Transverse colon (tissue), 4 donors: Measurements from ENCODE around the gene TOP2A. TPM values are rescaled to one million over a fixed set of nuclear protein-coding genes. Genes with fewer than 3 reads are reported as not detected.
A peak's percentile ranks its signal among the peaks of the same experiment; 100 is the strongest.

Source experiments
- DNase-seq: peaks from one replicate; pipeline ENCODE4 v3.0.0-alpha.2; 2019
- H3K27ac ChIP-seq, 4 donors: fragments of 200-600 bp; sonication (generic); 2 replicates each; pipeline ENCODE4 v1.5.1; 2016 to 2018; ENCODE audit warnings: inconsistent platforms in 4 of 4
- H3K27me3 ChIP-seq: fragments of 200-600 bp; sonication (generic); 2 replicates; pipeline ENCODE4 v1.5.1; 2017; ENCODE audit warnings: inconsistent platforms
- H3K36me3 ChIP-seq, 4 donors: fragments of 200-600 bp; sonication (generic); 2 replicates each; pipeline ENCODE4 v1.5.1; 2017 to 2019; ENCODE audit warnings: inconsistent platforms in 4 of 4
- H3K4me1 ChIP-seq, 4 donors: fragments of 200-600 bp; sonication (generic); 2 replicates each; pipeline ENCODE4 v1.5.1; 2017 to 2020; ENCODE audit warnings: inconsistent platforms in 4 of 4
- H3K4me3 ChIP-seq, 4 donors: fragments of 200-600 bp; sonication (generic); 1 replicate in 1 of 4; 2 replicates in 3 of 4; pipeline versions ENCODE4 v1.5.1 to v1.6.1; 2017 to 2019; ENCODE audit warnings: inconsistent platforms in 4 of 4
- H3K9me3 ChIP-seq, 2 donors: fragments of 200-600 bp; sonication (generic); 2 replicates each; pipeline ENCODE4 v1.5.1; 2017 to 2019; ENCODE audit warnings: inconsistent platforms in 2 of 2
- EP300 ChIP-seq: sonication (generic); formaldehyde crosslinking; IDR thresholded peaks from one replicate; pipeline ENCODE4 v1.6.1; 2017; ENCODE audit warnings: antibody characterized with exemption, low read depth
- POLR2A ChIP-seq: fragments of 450-650 bp; IDR thresholded peaks from one replicate; pipeline ENCODE4 v1.6.1; 2016; ENCODE audit warnings: antibody characterized with exemption, mild to moderate bottlenecking, moderate library complexity
- POLR2AphosphoS5 ChIP-seq, 3 donors: sonication (generic); formaldehyde crosslinking; IDR thresholded peaks; one replicate each; pipeline ENCODE4 v1.6.1; 2016; ENCODE audit warnings: antibody characterized with exemption in 3 of 3
- WGBS, 2 donors: methylation state at CpG; one replicate each; pipeline ENCODE4 v1.1.5; 2018; ENCODE audit warnings: low coverage in 1 of 2; 5-methylcytosine and 5-hydroxymethylcytosine counted together
- in situ Hi-C, 4 donors: fragments of 200-750 bp; cut with MboI; loops; one replicate each; pipeline versions ENCODE4 v1.15.0 to v1.15.1; 2017; ENCODE audit warnings: low sequenced_read_pairs in 3 of 4, low pct_ligation_motif_present in 1 of 4, low pct_unique_long_range_greater_than_20kb in 1 of 4
- intact Hi-C: fragments of 100-400 bp; cut with DNase I; formaldehyde crosslinking; loops from one replicate; pipeline ENCODE4 v1.15.1; 2023; ENCODE audit warnings: low total_unique reads
- total RNA-seq, 4 donors: library from RNA; depleted of rRNA; stranded (reverse); fragments of >200 nt; gene quantifications; one replicate each; pipeline ENCODE4 v1.1.0, GENCODE V29; 2016
- TF ChIP-seq, protein P1 (sequence below), 5 experiments: fragments of 200-600 bp in 3 of 5; fragments of 450-650 bp in 2 of 5; sonication (generic) in 3 of 5; IDR thresholded peaks; 1 replicate in 2 of 5; 2 replicates in 3 of 5; pipeline ENCODE4 v1.5.1; 2016 to 2017; ENCODE audit warnings: antibody characterized with exemption in 5 of 5, inconsistent platforms in 3 of 5, mild to moderate bottlenecking in 2 of 5, moderate library complexity in 1 of 5

The TOP2A gene
- total RNA-seq, 4 donors from 2014 or later: 0.37 to 25.5 (median 7.5) TPM

DNA sequence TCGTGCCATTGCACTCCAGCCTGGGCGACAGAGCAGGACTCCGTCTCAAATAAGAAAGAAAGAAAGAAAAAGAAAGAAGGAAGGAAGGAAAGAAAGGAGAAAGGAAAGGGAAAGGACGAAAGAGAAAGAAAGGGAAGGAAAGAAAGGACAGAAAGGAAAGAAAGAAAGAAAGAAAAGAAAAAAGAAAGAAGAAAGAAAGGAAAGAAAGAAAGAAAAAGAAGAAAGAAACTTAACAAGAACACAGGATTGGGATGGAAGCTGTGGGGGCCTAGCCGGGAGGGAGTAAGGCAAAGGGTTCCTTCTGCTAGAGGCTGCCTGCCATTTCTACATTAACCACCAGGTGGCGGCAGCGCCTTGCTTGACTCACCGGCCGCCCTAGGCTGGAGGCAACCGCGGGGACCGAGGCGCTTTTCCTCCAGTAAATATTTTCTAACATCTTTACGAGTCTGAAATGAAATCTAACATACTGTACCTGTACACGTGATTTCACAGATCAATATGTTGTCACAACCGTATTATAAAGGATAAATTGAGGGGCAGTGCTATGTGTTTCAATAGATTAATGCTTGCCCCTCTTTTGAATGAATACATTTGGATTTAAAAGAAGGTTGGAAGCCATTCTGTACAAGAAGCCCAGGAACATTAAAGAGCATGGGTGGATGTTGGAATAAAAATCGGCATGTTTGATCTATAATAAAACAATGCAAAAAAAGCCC, 59.2 kb downstream of the TOP2A start:
- Histone ChIP-seq H3K36me3 (peaks cover 0 to 13% (median 0%) of the 10 kb centered on the region in 4 donors), H3K4me3 (no peak overlapping the region), H3K4me1 (peaks cover 6 to 23% (median 8%) of the 10 kb centered on the region in 4 donors), H3K9me3 (no peaks in the 10 kb centered on the region), H3K27ac (peak overlapping the region in 1 of 4 donors; percentile 12), H3K27me3 (no peaks in the 10 kb centered on the region)
- in situ Hi-C loops: loop anchor here in 2 of 4 donors (5.0 to 10.0 kb wide), 2 partner anchors 56 to 164 kb away; no protein-coding TSS in a partner anchor
- intact Hi-C loops: loop anchor here (2.0 kb wide), 1 partner anchor 202 kb away; no protein-coding TSS in a partner anchor
- 12 to 25% methylated on average over 8 to 17 of the region's 17 CpGs for WGBS, 2 donors
- TF ChIP-seq POLR2AphosphoS5 (IDR thresholded peaks at IDR 0.05) (no peak), POLR2A (no peak), EP300 (no peak)
- TF ChIP-seq, protein P1, sequence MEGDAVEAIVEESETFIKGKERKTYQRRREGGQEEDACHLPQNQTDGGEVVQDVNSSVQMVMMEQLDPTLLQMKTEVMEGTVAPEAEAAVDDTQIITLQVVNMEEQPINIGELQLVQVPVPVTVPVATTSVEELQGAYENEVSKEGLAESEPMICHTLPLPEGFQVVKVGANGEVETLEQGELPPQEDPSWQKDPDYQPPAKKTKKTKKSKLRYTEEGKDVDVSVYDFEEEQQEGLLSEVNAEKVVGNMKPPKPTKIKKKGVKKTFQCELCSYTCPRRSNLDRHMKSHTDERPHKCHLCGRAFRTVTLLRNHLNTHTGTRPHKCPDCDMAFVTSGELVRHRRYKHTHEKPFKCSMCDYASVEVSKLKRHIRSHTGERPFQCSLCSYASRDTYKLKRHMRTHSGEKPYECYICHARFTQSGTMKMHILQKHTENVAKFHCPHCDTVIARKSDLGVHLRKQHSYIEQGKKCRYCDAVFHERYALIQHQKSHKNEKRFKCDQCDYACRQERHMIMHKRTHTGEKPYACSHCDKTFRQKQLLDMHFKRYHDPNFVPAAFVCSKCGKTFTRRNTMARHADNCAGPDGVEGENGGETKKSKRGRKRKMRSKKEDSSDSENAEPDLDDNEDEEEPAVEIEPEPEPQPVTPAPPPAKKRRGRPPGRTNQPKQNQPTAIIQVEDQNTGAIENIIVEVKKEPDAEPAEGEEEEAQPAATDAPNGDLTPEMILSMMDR (IDR thresholded peaks at IDR 0.05): peak; percentile 98 to 99 (median 98)
- DNase-seq: peak; percentile 93

GRCh38 chr17:40356990-40357881, 60.5 kb downstream of the TOP2A start:
- Histone ChIP-seq H3K27me3 (no peaks in the 10 kb centered on the region), H3K27ac (peak overlapping the region in 1 of 4 donors; percentile 12), H3K9me3 (no peaks in the 10 kb centered on the region), H3K4me1 (peaks cover under 1 to 21% (median 7%) of the 10 kb centered on the region in 4 donors), H3K4me3 (no peak overlapping the region), H3K36me3 (peaks cover 0 to 13% (median 3%) of the 10 kb centered on the region in 4 donors)
- TF ChIP-seq POLR2A (no peak), POLR2AphosphoS5 (IDR thresholded peaks at IDR 0.05) (peak in 1 of 3 donors; percentile 20), EP300 (no peak)
- intact Hi-C loops (no loop called here), in situ Hi-C loops (loop anchor here in 2 of 4 donors (5.0 to 10.0 kb wide), 2 partner anchors 55 to 162 kb away; no protein-coding TSS in a partner anchor)
- no peak for DNase-seq
- 75% methylated on average over 6 of the region's 19 CpGs; no CpG with 5 or more reads in 1 of the 2 donors for WGBS, 2 donors

GRCh38 chr17:40355804-40356758, 61.6 kb downstream of the TOP2A start:
- 71 to 84% methylated on average over 2 to 33 of the region's 33 CpGs for WGBS, 2 donors
- Histone ChIP-seq H3K4me3 (no peak overlapping the region), H3K9me3 (no peaks in the 10 kb centered on the region), H3K27me3 (no peaks in the 10 kb centered on the region), H3K27ac (peak overlapping the region in 2 of 4 donors; percentile 4 to 27), H3K36me3 (peaks cover 0 to 13% (median 5%) of the 10 kb centered on the region in 4 donors), H3K4me1 (peaks cover 0 to 31% (median 7%) of the 10 kb centered on the region in 4 donors)
- intact Hi-C loops (no loop called here), in situ Hi-C loops (loop anchor here in 2 of 4 donors (5.0 to 10.0 kb wide), 2 partner anchors 54 to 161 kb away; no protein-coding TSS in a partner anchor)
- DNase-seq: no peak
- TF ChIP-seq, protein P1 (IDR thresholded peaks at IDR 0.05): no peak
- peak in 1 of 3 donors; percentile 32 for TF ChIP-seq POLR2AphosphoS5 (IDR thresholded peaks at IDR 0.05)
